Ovary (tissue), 3 donors: ENCODE results near the gene ALOX5AP.

Source experiments
- CTCF ChIP-seq, 3 donors: fragments of 450-650 bp in 2 of 3; fragments of 200-600 bp in 1 of 3; IDR thresholded peaks; one replicate each; pipeline versions ENCODE4 v1.5.1 to v1.8.0; 2016 to 2022; ENCODE audit warnings: antibody characterized with exemption in 3 of 3, mild to moderate bottlenecking in 1 of 3
- EP300 ChIP-seq: sonication (generic); formaldehyde crosslinking; IDR thresholded peaks from one replicate; pipeline ENCODE4 v1.6.1; 2017; ENCODE audit warnings: antibody characterized with exemption
- donor health status: DM: no; HTN: no; CAD: no.

GRCh38 chr13:30702006-30702405, 33.3 kb upstream of the ALOX5AP start:
- no peak for TF ChIP-seq CTCF (IDR thresholded peaks at IDR 0.05)
- no peak for TF ChIP-seq EP300
